HepG2 (cell line): ENCODE results near the gene SEPHS1. TPM values are rescaled to one million over a fixed set of nuclear protein-coding genes. Genes with fewer than 3 reads are reported as not detected.

Experiments used
- AGO2 ChIP-seq: fragments of 200-400 bp; formaldehyde crosslinking; optimal IDR thresholded peaks from 2 replicates; pipeline ENCODE3; 2017; ENCODE audit warnings: mild to moderate bottlenecking, low read depth, low read length, moderate library complexity
- PRPF4 ChIP-seq: fragments of 200-400 bp; formaldehyde crosslinking; IDR thresholded peaks from 2 replicates; pipeline ENCODE4 v1.6.1; 2016; ENCODE audit warnings: low read length, low read depth; ENCODE audit not compliant: poor library complexity, severe bottlenecking
- ZMYM3 ChIP-seq: sonication (generic); formaldehyde crosslinking; IDR thresholded peaks from 2 replicates; pipeline ENCODE4 v1.5.1; 2020; ENCODE audit warnings: mild to moderate bottlenecking, missing genetic modification reagents
- ZNF318 ChIP-seq: sonication (generic); formaldehyde crosslinking; IDR thresholded peaks from 2 replicates; pipeline ENCODE4 v1.4.0; 2020; ENCODE audit warnings: mild to moderate bottlenecking, missing genetic modification reagents
- ZNF569 ChIP-seq: sonication (generic); formaldehyde crosslinking; IDR thresholded peaks from 2 replicates; pipeline ENCODE4 v1.5.0; 2020; ENCODE audit warnings: mild to moderate bottlenecking, missing genetic modification reagents, moderate library complexity, borderline replicate concordance
- ZNF672 ChIP-seq: sonication (generic); formaldehyde crosslinking; IDR thresholded peaks from 2 replicates; pipeline ENCODE4 v1.8.1; 2022; ENCODE audit warnings: missing genetic modification reagents
- polyA plus RNA-seq, 8 experiments: library from polyadenylated mRNA; depleted of rRNA in 3 of 8; stranded (reverse) in 7 of 8; unstranded in 1 of 8; fragments of >200 nt; fragmentation: Illumina TruSeq in 4 of 8; extraction: Trizol in 4 of 8; gene quantifications; 2 replicates each; pipeline versions ENCODE4 v1.2.1 to v1.2.3, GENCODE V29; 2011 to 2016; ENCODE audit warnings: low read depth in 4 of 8, missing spikeins in 1 of 8, mixed read lengths in 1 of 8; ENCODE audit not compliant: insufficient read depth in 1 of 8
- total RNA-seq, 5 experiments: library from RNA; depleted of rRNA; stranded (reverse); fragments of >200 nt; fragmentation: Illumina TruSeq; extraction: Trizol; gene quantifications; 2 replicates each; pipeline ENCODE4 v1.2.3, GENCODE V29; 2016; ENCODE audit warnings: low read depth in 1 of 5
- TF ChIP-seq, protein P1 (sequence below): sonication (generic); formaldehyde crosslinking; IDR thresholded peaks from 2 replicates; pipeline ENCODE4 v1.5.0; 2020; ENCODE audit warnings: mild to moderate bottlenecking, missing genetic modification reagents
- TF ChIP-seq, protein P2 (sequence below): sonication (generic); formaldehyde crosslinking; IDR thresholded peaks from 2 replicates; pipeline ENCODE4 v1.8.0; 2022; ENCODE audit warnings: mild to moderate bottlenecking, missing genetic modification reagents, moderate library complexity

SEPHS1 gene
- total and polyA plus RNA-seq, 2 of the 13 experiments (the other 11 are each of a cell fraction or from before 2014, with no cell fraction given) = 57.8 to 61.5 TPM

GRCh38 chr10:13284050-13284449, 64.0 kb downstream of the SEPHS1 start (continued):
- TF ChIP-seq ZNF318 (CRISPR knock-in tag) (no peak), ZNF672 (CRISPR knock-in tag) (no peak), ZMYM3 (CRISPR knock-in tag) (0 out of 2 replicates have a peak, but pooled peaks have one; percentile 11), ZNF569 (no peak), AGO2 (no peak), PRPF4 (no peak)
- TF ChIP-seq, protein P1, sequence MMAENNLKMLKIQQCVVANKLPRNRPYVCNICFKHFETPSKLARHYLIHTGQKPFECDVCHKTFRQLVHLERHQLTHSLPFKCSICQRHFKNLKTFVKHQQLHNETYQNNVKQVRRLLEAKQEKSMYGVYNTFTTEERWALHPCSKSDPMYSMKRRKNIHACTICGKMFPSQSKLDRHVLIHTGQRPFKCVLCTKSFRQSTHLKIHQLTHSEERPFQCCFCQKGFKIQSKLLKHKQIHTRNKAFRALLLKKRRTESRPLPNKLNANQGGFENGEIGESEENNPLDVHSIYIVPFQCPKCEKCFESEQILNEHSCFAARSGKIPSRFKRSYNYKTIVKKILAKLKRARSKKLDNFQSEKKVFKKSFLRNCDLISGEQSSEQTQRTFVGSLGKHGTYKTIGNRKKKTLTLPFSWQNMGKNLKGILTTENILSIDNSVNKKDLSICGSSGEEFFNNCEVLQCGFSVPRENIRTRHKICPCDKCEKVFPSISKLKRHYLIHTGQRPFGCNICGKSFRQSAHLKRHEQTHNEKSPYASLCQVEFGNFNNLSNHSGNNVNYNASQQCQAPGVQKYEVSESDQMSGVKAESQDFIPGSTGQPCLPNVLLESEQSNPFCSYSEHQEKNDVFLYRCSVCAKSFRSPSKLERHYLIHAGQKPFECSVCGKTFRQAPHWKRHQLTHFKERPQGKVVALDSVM (CRISPR knock-in tag) = peak; percentile 57; the same call in 1 of the 2 replicates
- TF ChIP-seq, protein P2, sequence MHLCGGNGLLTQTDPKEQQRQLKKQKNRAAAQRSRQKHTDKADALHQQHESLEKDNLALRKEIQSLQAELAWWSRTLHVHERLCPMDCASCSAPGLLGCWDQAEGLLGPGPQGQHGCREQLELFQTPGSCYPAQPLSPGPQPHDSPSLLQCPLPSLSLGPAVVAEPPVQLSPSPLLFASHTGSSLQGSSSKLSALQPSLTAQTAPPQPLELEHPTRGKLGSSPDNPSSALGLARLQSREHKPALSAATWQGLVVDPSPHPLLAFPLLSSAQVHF = no peak
